Measurements from ENCODE around the gene JSRP1. TPM values are rescaled to one million over a fixed set of nuclear protein-coding genes. Genes with fewer than 3 reads are reported as not detected.

The JSRP1 gene
- total and polyA plus RNA-seq, 8 donors = 0.20 to 1.1 (median 0.53) TPM; not detected in 1

DNA sequence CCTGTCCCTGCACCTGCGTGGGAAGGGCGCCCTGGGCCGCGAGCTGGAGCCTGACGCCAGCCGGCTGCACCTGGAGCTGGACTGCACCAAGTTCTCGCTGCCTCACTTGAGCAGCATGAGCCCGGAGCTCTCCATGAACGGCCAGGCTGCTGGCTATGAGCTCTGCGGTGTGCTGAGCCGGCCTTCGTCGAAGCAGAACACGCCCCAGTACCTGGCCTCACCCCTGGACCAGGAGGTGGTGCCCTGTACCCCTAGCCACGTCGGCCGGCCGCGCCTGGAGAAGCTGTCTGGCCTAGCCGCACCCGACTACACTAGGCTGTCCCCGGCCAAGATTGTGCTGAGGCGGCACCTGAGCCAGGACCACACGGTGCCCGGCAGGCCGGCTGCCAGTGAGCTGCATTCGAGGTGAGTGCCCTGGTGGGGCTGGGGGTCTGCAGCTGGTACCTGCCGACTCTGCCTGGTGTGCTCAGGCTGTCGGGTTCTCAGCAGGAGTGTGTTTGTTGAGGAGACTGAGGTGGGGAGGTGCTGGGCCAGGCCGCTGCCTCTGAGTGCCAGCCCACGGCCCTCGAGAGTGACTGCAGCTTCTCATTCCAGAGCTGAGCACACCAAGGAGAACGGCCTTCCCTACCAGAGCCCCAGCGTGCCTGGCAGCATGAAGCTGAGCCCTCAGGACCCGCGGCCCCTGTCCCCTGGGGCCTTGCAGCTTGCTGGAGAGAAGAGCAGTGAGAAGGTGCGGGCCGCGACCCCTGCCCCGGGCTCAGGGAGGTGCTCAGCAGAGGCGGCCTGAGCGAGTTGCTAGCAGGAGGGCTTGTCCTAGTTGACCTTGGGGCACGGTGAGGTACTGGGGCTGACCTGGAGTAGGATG is 39.6 kb downstream of the JSRP1 start:
- no peak overlapping the region for H3K27ac ChIP-seq
- no peak for TF ChIP-seq CTCF (IDR thresholded peaks at IDR 0.05)
- ATAC-seq (no peak), DNase-seq (no peak)
- H3K27me3 ChIP-seq = no peaks in the 10 kb centered on the region
- H3K9me3 ChIP-seq = no peaks in the 10 kb centered on the region
- H3K4me3 ChIP-seq = no peak overlapping the region
- H3K4me1 ChIP-seq = peaks cover 0 to 5% of the 10 kb centered on the region in 2 donors
- intact Hi-C loops (cut with DNase I) = no loop called here
- H3K36me3 ChIP-seq = peaks cover 0 to 100% of the 10 kb centered on the region in 2 donors

DNA sequence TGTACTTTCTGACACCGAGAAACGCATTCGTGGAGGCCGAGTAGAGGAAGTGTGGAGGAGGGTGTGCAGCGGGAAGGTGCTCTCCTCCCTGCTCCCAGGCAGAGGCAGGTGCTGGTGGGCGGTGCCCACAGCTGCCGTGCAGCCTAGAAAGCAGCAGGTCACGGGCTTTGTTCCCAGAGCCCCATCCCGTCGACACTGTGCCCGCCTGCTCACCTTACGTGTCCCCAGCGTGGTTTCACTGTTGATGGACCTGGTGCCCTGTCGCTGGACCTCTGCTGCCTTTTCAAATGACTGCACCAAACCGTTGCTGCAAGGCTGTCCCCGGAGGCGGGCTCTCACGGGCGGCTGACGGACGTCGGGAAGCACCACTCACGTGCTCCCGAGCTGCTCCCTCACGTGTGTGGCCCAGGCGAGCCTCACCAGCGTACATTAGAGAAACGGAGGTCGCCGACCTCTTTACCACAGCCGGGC is 40.9 kb downstream of the JSRP1 start:
- Histone ChIP-seq H3K9me3 (no peaks in the 10 kb centered on the region), H3K36me3 (peaks cover 0 to 100% of the 10 kb centered on the region in 2 donors), H3K27me3 (no peaks in the 10 kb centered on the region), H3K4me3 (no peak overlapping the region), H3K27ac (no peak overlapping the region), H3K4me1 (peaks cover 0 to 5% of the 10 kb centered on the region in 2 donors)
- DNase-seq (no peak), ATAC-seq (no peak)
- no peak for TF ChIP-seq CTCF (IDR thresholded peaks at IDR 0.05)
- intact Hi-C loops (cut with DNase I) = no loop called here

DNA sequence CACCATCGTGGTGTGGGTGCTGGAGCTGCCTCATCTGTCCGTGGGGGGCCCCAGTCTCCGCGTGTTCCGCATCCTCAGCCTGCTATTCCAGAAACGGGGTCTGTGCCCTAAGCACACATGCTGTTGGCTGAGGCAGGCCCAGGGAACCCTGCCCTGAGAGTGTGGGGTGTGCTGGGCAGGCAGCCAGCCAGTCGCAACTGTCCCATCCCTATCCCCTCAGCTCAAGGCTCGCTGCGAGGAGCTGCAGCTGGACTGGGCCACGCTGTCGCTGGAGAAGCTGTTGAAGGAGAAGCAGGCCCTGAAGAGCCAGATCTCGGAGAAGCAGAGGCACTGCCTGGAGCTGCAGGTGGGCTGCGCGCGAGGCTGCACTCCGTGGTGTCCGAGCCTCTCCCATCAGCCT is 42.0 kb downstream of the JSRP1 start:
- H3K4me3 ChIP-seq = no peak overlapping the region
- no peaks in the 10 kb centered on the region for H3K27me3 ChIP-seq
- no peaks in the 10 kb centered on the region for H3K9me3 ChIP-seq
- intact Hi-C loops (cut with DNase I) = no loop called here
- peak in 1 of 4 donors; percentile 66 for DNase-seq
- no peak for TF ChIP-seq CTCF (IDR thresholded peaks at IDR 0.05)
- no peak for ATAC-seq
- H3K36me3 ChIP-seq = peaks cover 0 to 100% of the 10 kb centered on the region in 2 donors
- H3K4me1 ChIP-seq = peaks cover 0 to 9% of the 10 kb centered on the region in 2 donors
- H3K27ac ChIP-seq = no peak overlapping the region

DNA sequence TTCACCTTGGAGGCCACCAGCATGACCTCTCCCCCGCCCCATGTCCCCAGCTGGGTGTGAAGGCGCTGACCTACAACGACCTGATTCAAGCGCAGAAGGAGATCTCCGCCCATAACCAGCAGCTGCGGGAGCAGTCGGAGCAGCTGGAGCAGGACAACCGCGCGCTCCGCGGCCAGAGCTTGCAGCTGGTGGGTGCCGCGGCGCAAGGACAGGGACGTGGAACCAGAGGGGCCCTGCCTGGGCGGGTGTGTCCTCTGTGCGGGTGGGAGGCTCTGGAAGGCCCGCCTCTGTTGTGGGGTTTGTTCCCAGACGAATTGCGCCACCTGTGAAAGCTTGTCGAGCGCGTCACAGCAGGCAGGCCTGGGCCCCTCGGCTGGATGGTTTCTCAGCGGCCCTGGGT is 42.4 kb downstream of the JSRP1 start:
- Histone ChIP-seq H3K27me3 (no peaks in the 10 kb centered on the region), H3K27ac (no peak overlapping the region), H3K36me3 (peaks cover 0 to 100% of the 10 kb centered on the region in 2 donors), H3K4me3 (no peak overlapping the region), H3K4me1 (peaks cover 0 to 13% of the 10 kb centered on the region in 2 donors), H3K9me3 (no peaks in the 10 kb centered on the region)
- ATAC-seq (no peak), DNase-seq (peak in 1 of 4 donors; percentile 41)
- intact Hi-C loops (cut with DNase I) = no loop called here
- no peak for TF ChIP-seq CTCF (IDR thresholded peaks at IDR 0.05)
